Mesangial cell (primary cell): Measurements from ENCODE around the gene ARHGEF5. TPM values are rescaled to one million over a fixed set of nuclear protein-coding genes. Genes with fewer than 3 reads are reported as not detected.

ENCODE experiments used
- total RNA-seq: library from RNA; depleted of rRNA; stranded (reverse); fragments of >200 nt; gene quantifications from 2 replicates; pipeline ENCODE4 v1.2.3, GENCODE V29; 2015

ARHGEF5 gene
- 16.1 and 25.6 TPM in 2 replicates for total RNA-seq

GRCh38 chr7:144355176-144355822, at the start of gene ARHGEF5:
Gene ARHGEF5, plus strand, starts transcription at chr7:144355402. Its CDS starts 7,268 bp downstream, at chr7:144362670.

DNA sequence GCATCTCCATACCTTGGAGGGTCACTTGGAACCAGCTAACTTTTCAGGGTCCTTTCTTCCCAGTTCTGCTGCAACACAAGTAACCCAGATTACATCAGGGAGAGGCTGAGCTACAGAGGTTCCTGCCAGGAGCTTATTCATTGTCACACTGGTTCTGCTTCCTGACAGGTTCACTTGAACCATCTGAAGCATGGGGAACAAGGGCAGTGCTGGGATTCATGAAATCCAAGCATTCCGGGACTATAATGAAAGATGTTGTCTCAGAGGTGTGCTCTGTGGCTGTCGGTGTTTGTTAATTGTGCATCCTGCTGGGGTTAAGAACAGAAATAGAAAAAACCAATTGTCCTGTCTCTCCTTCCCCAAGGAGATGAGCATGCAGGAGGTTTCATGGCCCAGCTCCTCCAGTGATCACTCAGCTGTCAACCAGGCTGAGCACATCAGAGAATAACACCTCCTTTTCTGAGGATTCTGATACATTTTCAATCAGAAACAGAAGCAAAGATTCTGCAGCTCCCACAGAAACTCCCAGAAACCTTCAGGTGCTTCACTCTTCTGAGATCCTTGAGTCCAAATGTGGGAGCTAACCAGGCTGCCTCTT, 43.2 kb upstream of the ARHGEF5 start, which contains the start of gene OR2A1:
TSS of gene OR2A1 (plus strand) at position 548 of the 598 bp plus-strand sequence. CDS start 5,706 bp downstream, outside the sequence.

GRCh38 chr7:144403649-144404061, 48.5 kb downstream of the ARHGEF5 start, which contains the start of gene NOBOX:
Gene NOBOX, minus strand, starts transcription at chr7:144403693.

Other genes starting within 250 kb of the ARHGEF5 start
- not detected in 2 replicates for gene OR2A2, start 245.8 kb upstream of the ARHGEF5 start, total RNA-seq
- not detected in 2 replicates for gene OR2A14, start 232.2 kb upstream of the ARHGEF5 start, total RNA-seq
- gene CTAGE4, start 171.9 kb upstream of the ARHGEF5 start, total RNA-seq: 0.65 and 1.6 TPM in 2 replicates
- gene ARHGEF35, start 159.6 kb upstream of the ARHGEF5 start, total RNA-seq: 1.5 and 3.8 TPM in 2 replicates
- under 0.01 and 0.49 TPM in 2 replicates for gene OR2A42, start 115.8 kb upstream of the ARHGEF5 start, total RNA-seq
- 1.1 and 2.2 TPM in 2 replicates for gene OR2A7, start 90.6 kb upstream of the ARHGEF5 start, total RNA-seq
- gene CTAGE8, start 86.1 kb upstream of the ARHGEF5 start, total RNA-seq: 0.38 and 1.6 TPM in 2 replicates
- gene OR2A1, start 43.0 kb upstream of the ARHGEF5 start, total RNA-seq: 0.13 and 0.33 TPM in 2 replicates
- not detected in 2 replicates for gene NOBOX, start 48.3 kb downstream of the ARHGEF5 start, total RNA-seq